ENCODE data around the gene CAND2. TPM values are rescaled to one million over a fixed set of nuclear protein-coding genes. Genes with fewer than 3 reads are reported as not detected.

The CAND2 gene
- total and polyA plus RNA-seq, 2 experiments from 2014 or later = 5.6 to 20.5 TPM

- Histone ChIP-seq H3K36me3 (ENCODE audit: insufficient read depth) (no peaks in the 10 kb centered on the region), H3F3A (replicated peaks; ENCODE audit: low read depth) (no peaks in the 10 kb centered on the region), H3K4me1 (ENCODE audit: insufficient read depth) (no peaks in the 10 kb centered on the region), H4K20me1 (replicated peaks; ENCODE audit: insufficient read depth) (no peaks in the 10 kb centered on the region), H3K4me2 (no peak overlapping the region), H3K27me3 (ENCODE audit: insufficient read depth) (no peaks in the 10 kb centered on the region), H3K79me2 (replicated peaks; ENCODE audit: insufficient read depth) (no peaks in the 10 kb centered on the region), H3K4me3 (no peak overlapping the region), H2AFZ (no peak overlapping the region; the same call in 1 of the 2 replicates), H3K9me2 (ENCODE audit: insufficient read depth) (no peaks in the 10 kb centered on the region), H3K27ac (ENCODE audit: low read depth) (no peak overlapping the region)
- Mint-ChIP-seq H3K36me3 (ENCODE audit: low read depth) (no peaks in the 10 kb centered on the region), H3K9me3 (no peaks in the 10 kb centered on the region), H3K4me3 (no peak overlapping the region), H3K27ac (no peak overlapping the region), H3K4me1 (no peaks in the 10 kb centered on the region), H3K27me3 (ENCODE audit: insufficient read depth, low read depth, poor library complexity) (peaks cover 7% of the 10 kb centered on the region)
- no peak for ATAC-seq
- no peak for TF ChIP-seq CREB1 (CRISPR knock-in tag; IDR thresholded peaks at IDR 0.05; ENCODE audit: low read depth)
- TF ChIP-seq NANOG (IDR thresholded peaks at IDR 0.05; ENCODE audit: borderline replicate concordance) = no peak
- TF ChIP-seq EZH2 (IDR thresholded peaks at IDR 0.05; ENCODE audit: low read depth, unreplicated experiment) = no peak
- no peak for TF ChIP-seq ZNF114 (CRISPR knock-in tag; IDR thresholded peaks at IDR 0.05)
- no peak for TF ChIP-seq JUNB (IDR thresholded peaks at IDR 0.05; ENCODE audit: unreplicated experiment)
- TF ChIP-seq ZNF331 (CRISPR knock-in tag; IDR thresholded peaks at IDR 0.05; ENCODE audit: low read depth) = no peak
- no peak for TF ChIP-seq EZH2phosphoT487 (IDR thresholded peaks at IDR 0.05; ENCODE audit: unreplicated experiment)
- TF ChIP-seq ETS1 (IDR thresholded peaks at IDR 0.05) = no peak
- TF ChIP-seq POLR2AphosphoS5 (IDR thresholded peaks at IDR 0.05; ENCODE audit: low read depth) = no peak
- TF ChIP-seq, protein P1, sequence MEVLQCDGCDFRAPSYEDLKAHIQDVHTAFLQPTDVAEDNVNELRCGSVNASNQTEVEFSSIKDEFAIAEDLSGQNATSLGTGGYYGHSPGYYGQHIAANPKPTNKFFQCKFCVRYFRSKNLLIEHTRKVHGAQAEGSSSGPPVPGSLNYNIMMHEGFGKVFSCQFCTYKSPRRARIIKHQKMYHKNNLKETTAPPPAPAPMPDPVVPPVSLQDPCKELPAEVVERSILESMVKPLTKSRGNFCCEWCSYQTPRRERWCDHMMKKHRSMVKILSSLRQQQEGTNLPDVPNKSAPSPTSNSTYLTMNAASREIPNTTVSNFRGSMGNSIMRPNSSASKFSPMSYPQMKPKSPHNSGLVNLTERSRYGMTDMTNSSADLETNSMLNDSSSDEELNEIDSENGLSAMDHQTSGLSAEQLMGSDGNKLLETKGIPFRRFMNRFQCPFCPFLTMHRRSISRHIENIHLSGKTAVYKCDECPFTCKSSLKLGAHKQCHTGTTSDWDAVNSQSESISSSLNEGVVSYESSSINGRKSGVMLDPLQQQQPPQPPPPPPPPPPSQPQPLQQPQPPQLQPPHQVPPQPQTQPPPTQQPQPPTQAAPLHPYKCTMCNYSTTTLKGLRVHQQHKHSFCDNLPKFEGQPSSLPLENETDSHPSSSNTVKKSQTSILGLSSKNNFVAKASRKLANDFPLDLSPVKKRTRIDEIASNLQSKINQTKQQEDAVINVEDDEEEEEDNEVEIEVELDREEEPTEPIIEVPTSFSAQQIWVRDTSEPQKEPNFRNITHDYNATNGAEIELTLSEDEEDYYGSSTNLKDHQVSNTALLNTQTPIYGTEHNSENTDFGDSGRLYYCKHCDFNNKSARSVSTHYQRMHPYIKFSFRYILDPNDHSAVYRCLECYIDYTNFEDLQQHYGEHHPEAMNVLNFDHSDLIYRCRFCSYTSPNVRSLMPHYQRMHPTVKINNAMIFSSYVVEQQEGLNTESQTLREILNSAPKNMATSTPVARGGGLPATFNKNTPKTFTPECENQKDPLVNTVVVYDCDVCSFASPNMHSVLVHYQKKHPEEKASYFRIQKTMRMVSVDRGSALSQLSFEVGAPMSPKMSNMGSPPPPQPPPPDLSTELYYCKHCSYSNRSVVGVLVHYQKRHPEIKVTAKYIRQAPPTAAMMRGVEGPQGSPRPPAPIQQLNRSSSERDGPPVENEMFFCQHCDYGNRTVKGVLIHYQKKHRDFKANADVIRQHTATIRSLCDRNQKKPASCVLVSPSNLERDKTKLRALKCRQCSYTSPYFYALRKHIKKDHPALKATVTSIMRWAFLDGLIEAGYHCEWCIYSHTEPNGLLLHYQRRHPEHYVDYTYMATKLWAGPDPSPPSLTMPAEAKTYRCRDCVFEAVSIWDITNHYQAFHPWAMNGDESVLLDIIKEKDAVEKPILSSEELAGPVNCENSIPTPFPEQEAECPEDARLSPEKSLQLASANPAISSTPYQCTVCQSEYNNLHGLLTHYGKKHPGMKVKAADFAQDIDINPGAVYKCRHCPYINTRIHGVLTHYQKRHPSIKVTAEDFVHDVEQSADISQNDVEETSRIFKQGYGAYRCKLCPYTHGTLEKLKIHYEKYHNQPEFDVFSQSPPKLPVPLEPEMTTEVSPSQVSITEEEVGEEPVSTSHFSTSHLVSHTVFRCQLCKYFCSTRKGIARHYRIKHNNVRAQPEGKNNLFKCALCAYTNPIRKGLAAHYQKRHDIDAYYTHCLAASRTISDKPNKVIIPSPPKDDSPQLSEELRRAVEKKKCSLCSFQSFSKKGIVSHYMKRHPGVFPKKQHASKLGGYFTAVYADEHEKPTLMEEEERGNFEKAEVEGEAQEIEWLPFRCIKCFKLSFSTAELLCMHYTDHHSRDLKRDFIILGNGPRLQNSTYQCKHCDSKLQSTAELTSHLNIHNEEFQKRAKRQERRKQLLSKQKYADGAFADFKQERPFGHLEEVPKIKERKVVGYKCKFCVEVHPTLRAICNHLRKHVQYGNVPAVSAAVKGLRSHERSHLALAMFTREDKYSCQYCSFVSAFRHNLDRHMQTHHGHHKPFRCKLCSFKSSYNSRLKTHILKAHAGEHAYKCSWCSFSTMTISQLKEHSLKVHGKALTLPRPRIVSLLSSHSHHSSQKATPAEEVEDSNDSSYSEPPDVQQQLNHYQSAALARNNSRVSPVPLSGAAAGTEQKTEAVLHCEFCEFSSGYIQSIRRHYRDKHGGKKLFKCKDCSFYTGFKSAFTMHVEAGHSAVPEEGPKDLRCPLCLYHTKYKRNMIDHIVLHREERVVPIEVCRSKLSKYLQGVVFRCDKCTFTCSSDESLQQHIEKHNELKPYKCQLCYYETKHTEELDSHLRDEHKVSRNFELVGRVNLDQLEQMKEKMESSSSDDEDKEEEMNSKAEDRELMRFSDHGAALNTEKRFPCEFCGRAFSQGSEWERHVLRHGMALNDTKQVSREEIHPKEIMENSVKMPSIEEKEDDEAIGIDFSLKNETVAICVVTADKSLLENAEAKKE (CRISPR knock-in tag; IDR thresholded peaks at IDR 0.05) = no peak
- TF ChIP-seq REST (IDR thresholded peaks at IDR 0.05; ENCODE audit: unreplicated experiment) = no peak
- no peak for TF ChIP-seq STAT1 (IDR thresholded peaks at IDR 0.05; ENCODE audit: unreplicated experiment)
- no peak for TF ChIP-seq CTCF (conservative IDR thresholded peaks at IDR 0.05; ENCODE audit: low read depth in 2 of 2)
- no peak for DNase-seq (ENCODE audit: low spot score)
Measured at GRCh38 chr3:12752809-12753208, 43.7 kb upstream of the CAND2 start.
